Measurements from ENCODE around the gene BHLHA15.
A peak's percentile ranks its signal among the peaks of the same experiment; 100 is the strongest.
"Not testable (repeated sequence)": the region's sequence is repeated elsewhere in the genome, so short reads cannot be mapped to it uniquely, and the experiment has no call there.

The BHLHA15 gene

GRCh38 chr7:98210513-98211220 lies 572 bp upstream of the BHLHA15 start:
- DNase-seq = no peak

GRCh38 chr7:98211676-98212531 lies 665 bp downstream of the BHLHA15 start:
- DNase-seq = no peak

GRCh38 chr7:98212532-98213041 lies 1.3 kb downstream of the BHLHA15 start:
- no peak for DNase-seq

GRCh38 chr7:98213296-98213887 lies 2.2 kb downstream of the BHLHA15 start:
- DNase-seq = no peak

GRCh38 chr7:98213888-98214810 lies 2.9 kb downstream of the BHLHA15 start:
- DNase-seq = no peak

- DNase-seq = no peak
Measured at GRCh38 chr7:98214811-98215321, 3.6 kb downstream of the BHLHA15 start.

GRCh38 chr7:98215561-98216495 lies 4.6 kb downstream of the BHLHA15 start:
- DNase-seq = no peak

- DNase-seq = no peak
Measured at GRCh38 chr7:98216941-98217622, 5.8 kb downstream of the BHLHA15 start.

GRCh38 chr7:98217623-98218582 lies 6.7 kb downstream of the BHLHA15 start:
- peak; percentile 71 to 90 (median 82) for DNase-seq

- DNase-seq = not testable (repeated sequence)
Measured at GRCh38 chr7:98219382-98219781, 8.1 kb downstream of the BHLHA15 start.

GRCh38 chr7:98221611-98222532 lies 10.6 kb downstream of the BHLHA15 start:
- no peak for DNase-seq

- DNase-seq = no peak
Measured at GRCh38 chr7:98222533-98223195, 11.4 kb downstream of the BHLHA15 start.

GRCh38 chr7:98223351-98223897 lies 12.2 kb downstream of the BHLHA15 start:
- no peak for DNase-seq

- DNase-seq = no peak
Measured at GRCh38 chr7:98223898-98224700, 12.9 kb downstream of the BHLHA15 start.

GRCh38 chr7:98224701-98225181 lies 13.5 kb downstream of the BHLHA15 start:
- no peak for DNase-seq

Measured in suppressor macrophage (primary cell).